T-helper 2 cell (primary cell): ENCODE results near the gene PRPF6.
A peak's percentile ranks its signal among the peaks of the same experiment; 100 is the strongest.

Source experiments
- DNase-seq, 5 experiments: peaks; one replicate each; pipeline versions ENCODE4 v3.0.0 to v3.0.0-alpha.2; 2012 to 2022

Gene PRPF6

DNA sequence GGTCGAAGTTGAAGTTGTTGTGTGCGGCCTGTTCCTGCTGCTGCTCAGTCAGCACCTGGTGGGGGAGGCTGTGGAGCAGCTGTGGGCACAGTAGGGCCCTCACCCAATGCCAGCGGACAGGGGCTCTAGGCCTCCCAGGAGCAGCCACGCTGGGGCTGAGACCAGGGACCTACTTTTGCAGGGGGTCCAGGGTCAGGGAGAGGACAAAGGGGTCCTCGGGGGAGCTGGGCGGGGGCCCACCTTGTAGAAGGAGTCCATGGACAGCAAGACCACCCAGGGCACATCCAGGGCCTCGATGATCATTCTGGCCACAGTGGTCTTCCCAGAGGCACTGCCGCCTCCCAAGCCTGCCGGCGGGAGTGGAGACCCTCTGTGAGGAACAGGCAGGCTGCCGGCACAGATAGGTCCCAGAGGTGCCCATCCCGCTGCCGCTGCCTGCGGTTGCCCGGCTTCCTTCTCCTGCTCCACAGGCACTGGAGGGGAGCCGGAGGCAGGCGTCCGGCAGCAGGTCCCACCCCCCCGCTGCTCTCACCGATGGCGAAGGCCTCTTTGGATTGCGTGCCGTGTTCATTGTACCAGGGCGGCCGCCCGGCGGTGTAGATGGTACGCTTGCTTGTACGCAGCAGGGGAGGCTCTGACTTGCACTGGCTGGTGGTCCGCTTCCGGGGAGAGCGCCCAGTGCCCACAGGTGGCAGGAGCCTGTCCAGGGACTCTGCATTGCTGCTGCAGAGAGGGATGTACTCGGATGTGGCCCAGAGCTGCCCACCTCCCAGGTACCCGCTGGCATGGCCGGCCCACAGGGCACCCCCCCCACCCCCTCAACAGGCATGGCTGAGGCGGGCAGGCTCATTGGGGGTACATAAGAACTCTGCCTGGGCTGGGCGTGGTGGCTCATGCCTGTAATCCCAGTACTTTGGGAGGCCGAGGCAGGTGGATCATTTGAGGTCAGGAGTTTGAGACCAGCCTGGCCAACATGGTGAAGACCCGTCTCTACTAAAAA is 34.7 kb upstream of the PRPF6 start:
- DNase-seq, result no peak

DNA sequence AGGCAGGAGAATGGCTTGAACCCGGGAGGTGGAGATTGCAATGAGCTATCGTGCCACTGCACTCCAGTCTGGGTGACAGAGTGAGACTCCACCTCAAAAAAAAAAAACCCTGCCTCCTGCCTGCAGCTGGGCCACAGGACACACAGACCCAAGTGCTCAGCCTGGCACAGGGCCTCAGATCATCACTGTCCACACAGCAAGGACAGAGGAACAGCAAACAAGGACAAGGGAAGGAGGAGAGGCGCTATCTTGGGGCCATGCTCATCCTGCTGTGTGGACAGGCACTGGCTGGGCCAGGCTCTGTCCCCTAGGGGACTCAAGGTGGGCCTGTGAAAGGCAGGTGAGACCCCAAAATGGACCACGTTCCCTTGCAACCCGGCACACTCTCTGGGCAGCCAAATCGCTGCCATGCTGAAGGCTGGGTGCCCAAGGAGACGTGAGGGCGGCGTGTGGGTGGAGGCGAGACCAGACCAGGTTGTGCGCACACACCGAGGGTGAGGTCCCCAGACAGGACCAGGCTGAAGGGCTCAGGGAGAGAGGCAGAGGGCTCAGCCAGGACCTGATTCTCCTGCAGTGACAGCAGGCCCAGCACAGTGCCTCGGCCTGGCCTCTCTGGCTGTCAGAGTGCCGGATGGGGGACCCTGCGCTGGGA is 33.8 kb upstream of the PRPF6 start:
- no peak for DNase-seq

DNA sequence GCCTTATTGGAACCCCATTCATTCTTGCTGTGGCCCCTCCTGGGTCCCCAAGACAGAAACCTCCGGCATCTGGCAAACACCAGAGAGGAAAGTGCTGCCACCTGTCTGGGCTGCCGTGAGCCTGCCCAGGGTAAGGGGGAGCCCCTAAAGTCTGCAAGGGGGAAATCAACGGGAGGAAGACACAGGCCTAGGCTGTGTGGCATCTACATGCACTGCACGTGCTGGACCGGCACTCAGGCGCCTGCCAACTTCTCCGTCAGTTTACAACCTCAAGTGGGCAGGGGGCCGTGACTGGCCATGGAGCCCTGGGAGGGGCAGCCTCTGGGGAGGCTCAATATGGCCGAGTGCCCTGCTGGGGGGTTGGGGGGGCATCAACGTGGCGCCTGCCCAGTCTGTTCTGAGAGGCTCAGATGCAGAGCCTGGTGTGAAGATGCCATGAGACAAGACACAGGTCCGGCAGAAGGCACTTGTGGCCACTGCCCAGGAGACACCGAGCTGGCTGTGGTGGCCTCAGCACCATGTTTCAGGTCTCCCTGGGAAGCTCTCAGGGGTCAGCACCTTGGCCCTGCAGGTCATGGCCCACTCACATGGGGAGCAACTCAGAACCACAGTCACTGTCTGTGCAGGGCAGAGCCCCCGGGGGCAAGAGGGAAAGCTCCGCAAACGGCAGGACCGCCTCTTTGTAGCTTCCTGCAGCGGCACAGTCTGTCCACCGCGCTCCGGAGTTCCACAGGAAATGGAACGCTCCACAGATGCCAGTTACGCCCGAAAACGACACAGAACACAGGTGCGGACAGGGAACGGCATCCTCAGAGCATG is 33.1 kb upstream of the PRPF6 start:
- no peak for DNase-seq

DNA sequence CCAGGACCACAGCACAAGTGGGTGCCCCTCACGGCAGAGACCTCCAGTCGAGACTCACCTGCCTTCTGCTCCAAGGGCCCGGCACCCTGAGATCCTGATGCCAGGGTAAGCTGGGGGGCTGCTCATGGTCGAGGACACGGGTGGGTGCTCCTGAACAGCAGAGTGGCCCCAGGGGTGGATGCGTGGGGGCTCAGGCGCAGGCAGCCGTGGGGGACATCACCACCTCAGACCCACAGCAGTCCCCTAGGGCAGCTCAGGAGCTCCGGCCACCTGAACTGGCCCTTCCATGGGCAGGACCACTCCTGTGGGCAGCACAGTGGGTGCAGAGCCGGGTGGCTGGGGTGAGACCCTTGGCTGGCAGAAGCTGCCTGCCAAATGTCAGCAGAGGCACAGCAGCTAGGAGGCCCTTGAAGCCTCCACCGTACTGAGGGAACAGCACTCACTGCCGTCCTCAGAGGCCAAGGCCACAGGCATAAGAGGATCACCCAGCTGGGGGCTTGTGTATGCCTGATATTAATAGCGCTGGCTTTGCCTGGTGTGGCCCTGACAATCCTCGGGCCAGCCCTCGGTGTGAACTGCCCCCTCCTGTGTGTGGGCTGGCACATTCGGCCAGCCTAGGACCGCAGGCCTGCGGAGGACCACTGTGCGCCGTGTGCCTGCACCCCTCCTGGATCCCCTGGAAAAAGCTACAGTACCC is 30.1 kb upstream of the PRPF6 start:
- no peak for DNase-seq

DNA sequence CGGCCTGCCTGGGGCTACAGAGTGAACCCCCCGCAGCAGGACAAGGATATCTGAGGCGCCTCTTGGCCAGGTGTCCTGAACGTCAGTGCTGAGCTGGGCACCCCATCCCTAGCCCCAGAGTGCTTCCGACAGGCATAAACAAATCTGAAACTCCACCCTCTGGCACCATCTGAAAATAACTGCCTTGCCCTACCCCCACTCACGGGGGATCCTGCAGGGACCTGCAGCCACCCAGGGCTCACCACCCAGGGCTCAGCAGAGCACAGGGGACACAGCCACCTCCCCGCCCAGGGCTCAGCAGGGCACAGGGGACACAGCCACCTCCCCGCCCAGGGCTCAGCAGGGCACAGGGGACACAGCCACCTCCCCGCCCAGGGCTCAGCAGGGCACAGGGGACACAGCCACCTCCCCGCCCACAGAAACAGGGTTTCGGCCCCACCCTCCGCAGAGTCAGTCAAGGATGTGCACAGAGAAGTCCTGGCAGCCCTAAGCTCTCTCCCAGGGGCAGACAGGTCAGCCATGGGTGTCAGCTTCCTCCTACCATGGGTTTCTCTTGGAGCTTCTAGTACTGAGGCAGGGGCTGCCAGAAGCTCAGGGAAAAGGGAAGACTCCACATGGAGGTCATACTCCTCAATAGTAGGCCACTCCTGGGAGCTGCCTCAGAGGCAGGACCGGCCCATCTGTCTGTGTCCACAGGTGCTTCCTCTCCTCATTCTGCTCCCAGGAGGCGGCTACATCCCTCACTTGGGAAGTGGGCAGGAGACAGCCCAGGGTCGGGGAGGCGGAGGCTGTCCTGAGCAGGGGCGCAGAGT is 29.3 kb upstream of the PRPF6 start:
- DNase-seq, result no peak

DNA sequence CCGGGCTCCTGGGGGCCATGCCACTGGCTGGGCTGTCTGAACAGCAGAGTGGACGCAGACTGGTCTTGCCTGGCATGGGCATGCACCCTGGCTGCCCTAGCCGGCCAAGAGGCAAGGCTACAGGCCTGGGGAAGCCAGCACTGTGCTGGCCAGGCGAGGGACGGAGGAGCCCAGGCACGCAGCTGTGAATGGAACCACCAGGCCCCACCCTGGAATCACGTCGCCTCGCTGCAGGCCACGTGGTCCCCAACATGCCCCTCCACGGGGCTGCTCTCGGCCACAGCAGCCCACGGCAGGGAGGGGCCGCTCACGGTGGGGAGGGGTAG is 28.8 kb upstream of the PRPF6 start:
- no peak for DNase-seq

DNA sequence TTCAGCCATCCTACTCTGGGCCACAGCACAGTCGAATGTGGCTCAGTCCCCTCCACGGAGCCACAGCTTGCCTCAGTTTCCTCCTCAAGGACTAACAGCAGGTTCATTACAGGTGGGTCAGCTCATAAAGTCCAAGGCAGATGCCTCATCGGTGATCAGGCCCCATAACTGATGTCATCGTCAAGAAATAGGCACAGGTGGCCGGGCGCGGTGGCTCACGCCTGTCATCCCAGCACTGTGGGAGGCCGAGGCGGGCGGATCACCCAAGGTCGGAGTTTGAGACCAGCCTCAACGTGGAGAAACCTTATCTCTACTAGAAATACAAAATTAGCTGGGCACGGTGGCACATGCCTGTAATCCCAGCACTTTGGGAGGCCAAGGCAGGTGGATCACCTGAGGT is 28.2 kb upstream of the PRPF6 start:
- no peak for DNase-seq

DNA sequence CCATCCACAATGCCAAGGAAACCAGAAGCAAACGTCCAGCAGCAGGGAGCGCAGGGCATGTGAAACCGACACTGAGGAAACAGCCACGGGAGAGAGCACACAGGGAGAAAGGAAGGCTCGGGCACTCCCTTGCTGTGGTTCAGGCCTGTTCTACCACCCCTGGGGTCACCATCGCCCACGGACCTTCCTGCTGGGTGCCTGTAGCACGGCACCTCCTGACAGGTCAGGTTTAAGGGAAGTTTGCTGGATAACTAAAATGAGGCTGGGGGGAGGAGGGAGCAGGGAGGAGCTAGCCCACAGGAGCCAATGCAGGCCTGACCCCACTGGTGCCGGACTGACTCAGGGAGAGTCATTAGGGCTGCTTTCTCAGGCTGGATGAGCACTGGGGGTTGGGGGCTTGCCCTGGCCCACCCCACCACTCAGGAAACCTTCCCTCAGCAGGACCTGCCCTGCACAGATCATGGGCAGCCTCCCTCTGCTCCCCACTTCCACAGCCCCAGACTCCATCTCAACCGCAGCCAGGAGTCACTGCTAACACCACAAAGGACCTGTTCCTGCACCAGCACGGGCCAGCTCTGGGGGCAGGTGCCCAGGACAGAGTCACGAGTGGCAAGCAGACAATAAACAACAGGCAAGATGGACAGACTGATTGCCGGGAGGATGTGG is 27.0 kb upstream of the PRPF6 start:
- DNase-seq, result no peak

DNA sequence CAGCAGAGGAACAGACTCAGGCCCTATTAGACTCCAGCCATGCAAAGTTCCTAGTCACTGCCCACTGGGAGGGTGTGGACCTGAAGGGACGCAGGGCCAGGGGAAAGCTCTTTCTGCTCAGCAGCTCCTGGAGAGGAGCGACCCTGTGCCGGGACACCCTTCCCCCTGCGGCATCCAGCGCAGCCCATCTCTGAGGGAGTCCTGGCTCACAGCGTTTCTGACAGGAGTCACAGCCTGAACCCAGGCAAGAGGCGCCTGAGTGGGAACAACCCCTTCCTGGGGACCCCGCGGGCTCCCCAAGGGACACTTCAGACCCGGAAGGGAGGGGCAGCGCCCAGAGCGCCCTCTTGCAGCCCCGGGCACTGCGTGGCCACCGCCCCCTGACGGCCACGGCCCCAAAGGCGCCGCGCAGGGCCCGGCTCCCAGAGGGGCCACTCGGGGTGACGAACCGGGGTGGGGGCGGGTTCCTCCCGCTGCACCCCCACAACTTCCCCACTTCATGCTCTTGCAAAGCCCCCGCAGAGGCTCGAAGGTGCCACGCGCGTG is 25.6 kb upstream of the PRPF6 start:
- peak in 3 of 5 experiments; percentile 10 to 54 (median 27) for DNase-seq

DNA sequence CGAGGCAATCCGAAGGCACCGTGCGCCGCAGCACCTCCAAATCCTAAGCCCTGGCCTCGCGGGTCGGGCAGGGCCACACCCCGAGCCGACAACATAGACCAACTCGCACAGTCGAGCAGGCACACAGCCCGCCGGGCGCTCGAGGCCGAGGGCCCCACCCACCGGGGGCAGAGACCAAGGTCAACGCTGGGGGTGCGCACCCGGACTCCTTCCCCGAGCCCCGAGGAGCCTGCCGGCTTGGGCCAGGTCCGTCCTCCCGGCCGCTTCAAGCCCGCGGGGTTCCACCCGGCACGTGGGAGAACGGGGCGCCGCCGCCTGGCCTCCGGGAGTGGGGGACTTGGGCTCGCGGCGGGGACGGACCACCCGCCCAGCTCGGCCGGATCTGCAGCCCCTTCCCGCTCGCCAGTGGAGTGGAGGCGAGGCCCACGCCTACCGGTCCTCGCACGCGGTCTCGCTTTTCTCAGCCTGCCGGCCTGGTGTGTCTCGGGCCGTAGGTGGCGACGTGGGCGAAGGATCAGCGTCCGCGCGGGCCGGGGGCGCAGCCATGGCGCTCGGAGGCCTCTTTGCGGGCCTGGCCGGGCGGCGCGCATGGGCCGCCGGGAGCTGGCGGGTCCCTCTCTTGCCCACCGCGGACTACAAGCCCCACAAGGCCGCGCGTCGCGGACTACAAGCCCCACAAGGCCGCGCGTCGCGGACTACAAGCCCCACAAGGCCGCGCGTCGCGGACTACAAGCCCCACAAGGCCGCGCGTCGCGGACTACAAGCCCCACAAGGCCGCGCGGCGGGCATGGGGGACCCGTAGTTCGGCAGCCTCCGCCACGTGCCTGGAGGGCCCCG is 24.9 kb upstream of the PRPF6 start, which contains the start of gene UCKL1:
TSS of gene UCKL1 (minus strand) at position 590 of the 837 bp plus-strand sequence. CDS start at position 546, 44 bp downstream.
- DNase-seq, result peak; percentile 80 to 93 (median 88)

DNA sequence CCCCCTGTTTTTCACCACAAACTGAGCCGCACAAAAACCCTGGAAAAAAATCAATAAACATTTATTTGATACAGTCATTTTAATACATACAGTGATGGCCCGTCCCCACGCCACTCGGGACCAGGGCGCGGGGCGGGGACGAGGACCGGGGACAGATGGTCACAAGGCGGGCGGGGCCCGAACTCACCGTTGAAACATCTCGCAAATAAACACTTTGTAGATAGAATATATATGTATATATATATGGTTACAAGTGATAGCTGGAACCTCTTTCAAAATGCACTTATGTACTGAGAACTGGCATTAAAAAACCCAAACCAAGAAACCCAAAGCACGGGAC is 24.3 kb upstream of the PRPF6 start:
- DNase-seq, result no peak

DNA sequence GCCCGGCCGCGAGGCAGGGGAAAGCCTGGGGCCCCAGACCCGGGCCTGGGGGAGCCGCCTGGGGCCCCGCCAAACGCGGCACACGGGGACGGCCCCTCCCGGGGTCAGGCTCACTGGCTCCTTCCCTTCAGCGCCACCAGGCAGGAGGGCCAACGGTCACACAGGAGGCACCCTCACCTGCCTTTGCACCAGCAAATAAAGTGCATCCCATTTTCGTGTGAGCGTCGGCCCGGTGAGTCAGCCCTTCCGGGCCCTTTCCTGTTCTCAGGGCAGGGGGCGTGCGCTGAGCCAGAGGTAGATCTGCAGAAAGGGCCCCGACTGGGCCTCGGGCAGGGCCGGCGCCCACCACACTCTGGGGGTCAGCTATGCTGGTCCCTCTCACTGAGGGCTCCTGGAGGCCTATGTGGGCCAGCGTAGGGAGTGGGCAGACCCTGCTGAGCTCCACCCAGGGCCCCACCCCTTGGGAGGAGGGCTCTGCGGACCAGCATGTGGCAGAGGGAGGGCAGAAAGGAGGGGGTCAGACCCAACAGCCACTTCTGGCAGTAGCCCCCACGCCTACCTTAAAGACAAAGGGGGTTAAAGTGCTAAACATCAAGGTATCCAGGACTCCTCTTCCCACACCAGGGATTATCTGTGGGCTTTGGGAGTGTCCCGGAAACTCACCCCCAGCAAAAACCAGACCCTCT is 23.8 kb upstream of the PRPF6 start:
- peak in 4 of 5 experiments; percentile 44 to 72 (median 61) for DNase-seq

DNA sequence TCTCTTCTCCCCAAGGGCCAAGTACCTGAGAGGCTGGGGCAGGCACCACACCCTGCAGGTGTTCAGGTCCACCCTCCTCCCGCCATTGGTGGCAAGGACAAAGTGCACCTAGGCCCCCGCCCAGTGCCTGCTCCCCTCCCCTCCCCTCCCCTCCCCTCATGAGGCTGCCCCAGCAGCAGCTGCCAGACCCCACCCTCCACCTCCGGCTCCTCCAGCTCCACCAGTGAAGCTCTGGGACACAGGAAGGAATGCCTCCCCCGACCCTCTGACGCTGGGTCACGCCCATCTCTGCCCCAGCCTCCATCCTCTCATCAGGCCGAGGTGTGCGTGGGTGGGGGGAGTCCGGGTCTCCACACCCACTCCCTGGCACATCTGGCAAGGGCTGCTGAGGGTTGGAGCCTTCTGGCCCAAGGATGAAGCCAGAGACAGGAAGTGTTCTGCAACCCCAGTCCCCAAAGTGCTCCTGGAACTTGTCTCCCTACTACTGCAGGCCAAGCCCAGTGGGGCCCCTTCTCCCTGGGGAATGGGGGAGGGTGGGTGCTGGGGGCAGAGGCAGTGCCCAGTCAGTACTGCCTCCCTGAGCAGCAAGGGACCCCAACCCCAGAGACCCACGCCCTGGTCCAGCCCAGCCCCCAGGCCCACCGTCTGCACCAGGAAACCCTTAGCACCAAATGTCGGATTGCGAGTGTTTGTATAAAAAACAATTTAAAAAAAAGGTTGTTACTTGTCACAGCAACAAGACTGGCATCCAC is 23.1 kb upstream of the PRPF6 start:
- DNase-seq, result no peak

DNA sequence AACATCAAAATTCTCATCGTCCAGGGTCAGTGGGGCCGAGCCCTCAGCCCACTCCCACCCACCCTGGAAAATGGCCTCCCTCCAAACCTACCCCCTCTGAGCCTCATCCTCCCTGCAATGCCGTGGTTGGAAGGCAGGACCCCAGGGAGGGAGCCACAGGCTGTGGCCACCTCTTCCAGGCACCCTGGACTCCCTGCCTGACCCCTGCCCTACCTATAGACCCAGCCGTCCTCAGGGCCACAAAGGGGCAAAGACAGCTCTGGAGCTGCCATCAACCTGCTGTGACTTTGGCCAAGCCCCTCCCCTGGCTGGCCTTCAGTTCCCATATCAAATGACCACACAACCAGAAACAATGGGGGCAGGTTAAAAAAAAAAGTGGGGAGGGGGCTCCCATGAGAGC is 22.5 kb upstream of the PRPF6 start:
- no peak for DNase-seq

DNA sequence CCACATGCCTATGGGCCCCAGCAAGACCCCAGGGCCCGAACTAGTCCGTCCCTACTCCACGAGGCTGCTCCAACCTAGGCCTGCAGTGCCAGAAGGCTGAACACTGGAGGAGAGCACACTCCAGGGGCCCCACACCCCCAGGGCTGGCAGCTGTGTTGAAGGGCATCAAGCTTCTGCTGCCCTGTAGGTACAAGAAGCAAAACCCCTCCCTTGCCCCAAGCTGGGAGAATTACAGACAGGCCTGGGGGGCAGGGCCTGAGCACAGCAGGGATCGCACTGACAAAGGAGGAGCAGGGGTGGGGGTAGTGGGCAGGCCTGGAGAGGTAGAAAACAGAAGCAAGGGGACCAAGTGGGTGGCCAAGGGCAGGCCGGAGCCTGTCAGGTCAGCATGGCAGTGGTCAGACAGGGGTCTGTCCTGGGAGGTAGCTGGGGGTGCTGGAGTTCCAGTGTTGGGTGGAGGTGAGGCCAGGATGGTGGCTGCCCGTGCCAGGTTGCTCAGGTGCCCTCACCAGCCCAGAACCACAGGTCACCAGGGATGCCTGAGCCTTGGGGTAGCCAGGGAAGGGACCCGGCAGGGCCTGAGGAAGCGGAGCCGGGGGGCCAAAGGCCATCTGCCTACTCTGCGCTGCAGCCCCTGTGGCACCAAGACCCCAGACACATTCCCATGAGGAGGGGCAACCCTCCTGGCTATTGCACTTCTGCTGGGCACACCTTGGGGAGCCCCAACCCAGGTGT is 21.8 kb upstream of the PRPF6 start:
- no peak for DNase-seq

DNA sequence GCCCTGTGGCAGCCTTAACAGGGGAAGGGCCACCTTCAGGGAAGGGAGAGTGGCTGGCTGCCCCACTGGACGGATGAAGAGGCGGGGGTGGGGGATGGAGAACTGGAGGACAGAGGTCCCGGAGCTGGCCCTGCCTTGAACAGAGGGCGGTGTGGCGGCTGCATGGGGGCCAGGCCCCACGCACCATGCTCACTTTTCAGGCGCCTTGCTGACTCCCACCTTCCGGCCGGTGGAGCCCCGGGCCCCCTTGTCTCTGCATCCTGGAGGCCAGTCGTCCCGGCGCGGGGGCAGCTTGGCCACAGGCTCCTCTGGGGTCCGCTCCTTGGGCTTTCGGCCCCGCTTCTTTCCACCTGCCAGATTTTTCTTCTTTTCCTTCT is 21.2 kb upstream of the PRPF6 start:
- DNase-seq, result no peak
